ENCODE results near the gene CFAP410. TPM values are rescaled to one million over a fixed set of nuclear protein-coding genes. Genes with fewer than 3 reads are reported as not detected.

The CFAP410 gene
- total and polyA plus RNA-seq, 2 of the 8 experiments (the other 6 are each of a cell fraction or from before 2014, with no cell fraction given), result 10.6 to 12.0 TPM

DNA sequence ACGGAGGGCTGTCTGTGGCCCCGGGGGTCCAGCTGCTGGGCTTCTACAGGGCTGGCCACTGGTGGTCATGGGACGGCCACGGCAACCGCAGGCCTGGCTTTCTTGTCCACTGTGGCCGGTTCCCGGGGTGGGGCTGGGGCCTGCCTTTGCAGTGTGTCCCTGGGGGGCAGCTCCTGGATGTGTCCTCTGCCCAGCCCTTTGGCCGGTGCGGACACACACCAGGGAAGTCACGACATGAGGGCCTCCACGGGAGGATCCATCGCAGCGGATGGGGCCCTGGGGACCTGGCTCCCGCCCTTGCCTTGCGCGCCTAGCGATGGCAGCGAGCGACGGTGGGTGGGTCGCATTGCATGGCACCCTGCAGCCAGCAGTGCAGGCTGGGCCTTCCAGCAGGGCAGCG lies 21.3 kb downstream of the CFAP410 start (continued):
- no peak for TF ChIP-seq CHD7 (IDR thresholded peaks at IDR 0.05; ENCODE audit: insufficient replicate concordance, low read length)
- no peak for TF ChIP-seq SAP30 (IDR thresholded peaks at IDR 0.05; ENCODE audit: insufficient read depth, insufficient replicate concordance, low read length)
- no peak for TF ChIP-seq ZNF274 (IDR thresholded peaks at IDR 0.05; ENCODE audit: borderline replicate concordance, extremely low read depth, low read length)
- TF ChIP-seq GABPA (IDR thresholded peaks at IDR 0.05; ENCODE audit: borderline replicate concordance, insufficient read depth, low read length), result no peak
- TF ChIP-seq SP1 (IDR thresholded peaks at IDR 0.05; ENCODE audit: low read depth, low read length), result no peak
- TF ChIP-seq BACH1 (IDR thresholded peaks at IDR 0.05; ENCODE audit: low read length), result no peak
- TF ChIP-seq RBBP5 (IDR thresholded peaks at IDR 0.05; ENCODE audit: borderline replicate concordance, low read depth, low read length), result no peak

Measured in H1 (cell line).